ENCODE measurements around the gene IGFBP2.

DNA sequence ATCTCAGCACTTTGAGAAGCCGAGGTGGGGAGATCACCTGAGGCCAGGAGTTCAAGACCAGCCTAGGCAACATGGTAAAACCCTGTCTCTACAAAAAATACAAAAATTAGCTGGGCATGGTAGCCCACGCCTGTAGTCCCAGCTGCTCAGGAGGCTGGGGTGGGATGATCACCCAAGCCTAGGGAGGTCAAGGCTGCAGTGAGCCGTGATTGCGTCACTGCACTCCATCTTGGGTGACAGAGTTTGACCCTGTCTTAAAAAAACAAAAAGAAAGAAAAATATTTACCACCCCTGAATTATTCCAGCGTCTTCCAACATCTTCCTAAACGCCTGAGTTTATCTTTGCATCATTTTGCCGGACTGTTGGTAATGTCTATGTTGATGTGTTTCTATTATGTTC is 68.3 kb downstream of the IGFBP2 start:
- TF ChIP-seq, protein P1, sequence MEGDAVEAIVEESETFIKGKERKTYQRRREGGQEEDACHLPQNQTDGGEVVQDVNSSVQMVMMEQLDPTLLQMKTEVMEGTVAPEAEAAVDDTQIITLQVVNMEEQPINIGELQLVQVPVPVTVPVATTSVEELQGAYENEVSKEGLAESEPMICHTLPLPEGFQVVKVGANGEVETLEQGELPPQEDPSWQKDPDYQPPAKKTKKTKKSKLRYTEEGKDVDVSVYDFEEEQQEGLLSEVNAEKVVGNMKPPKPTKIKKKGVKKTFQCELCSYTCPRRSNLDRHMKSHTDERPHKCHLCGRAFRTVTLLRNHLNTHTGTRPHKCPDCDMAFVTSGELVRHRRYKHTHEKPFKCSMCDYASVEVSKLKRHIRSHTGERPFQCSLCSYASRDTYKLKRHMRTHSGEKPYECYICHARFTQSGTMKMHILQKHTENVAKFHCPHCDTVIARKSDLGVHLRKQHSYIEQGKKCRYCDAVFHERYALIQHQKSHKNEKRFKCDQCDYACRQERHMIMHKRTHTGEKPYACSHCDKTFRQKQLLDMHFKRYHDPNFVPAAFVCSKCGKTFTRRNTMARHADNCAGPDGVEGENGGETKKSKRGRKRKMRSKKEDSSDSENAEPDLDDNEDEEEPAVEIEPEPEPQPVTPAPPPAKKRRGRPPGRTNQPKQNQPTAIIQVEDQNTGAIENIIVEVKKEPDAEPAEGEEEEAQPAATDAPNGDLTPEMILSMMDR (IDR thresholded peaks at IDR 0.05) = no peak
- no peak for TF ChIP-seq POLR2A (IDR thresholded peaks at IDR 0.05)

All from adrenal gland (tissue), 5 donors.